GM20431 (cell line): ENCODE results near the gene PITX2.

Source experiments
- in situ Hi-C: fragments of 300-500 bp; cut with MseI, MboI; formaldehyde crosslinking; loops from one replicate; pipeline ENCODE4 v1.15.0; 2020; ENCODE audit warnings: low sequenced_read_pairs; ENCODE audit not compliant: unreplicated experiment

The PITX2 gene

DNA sequence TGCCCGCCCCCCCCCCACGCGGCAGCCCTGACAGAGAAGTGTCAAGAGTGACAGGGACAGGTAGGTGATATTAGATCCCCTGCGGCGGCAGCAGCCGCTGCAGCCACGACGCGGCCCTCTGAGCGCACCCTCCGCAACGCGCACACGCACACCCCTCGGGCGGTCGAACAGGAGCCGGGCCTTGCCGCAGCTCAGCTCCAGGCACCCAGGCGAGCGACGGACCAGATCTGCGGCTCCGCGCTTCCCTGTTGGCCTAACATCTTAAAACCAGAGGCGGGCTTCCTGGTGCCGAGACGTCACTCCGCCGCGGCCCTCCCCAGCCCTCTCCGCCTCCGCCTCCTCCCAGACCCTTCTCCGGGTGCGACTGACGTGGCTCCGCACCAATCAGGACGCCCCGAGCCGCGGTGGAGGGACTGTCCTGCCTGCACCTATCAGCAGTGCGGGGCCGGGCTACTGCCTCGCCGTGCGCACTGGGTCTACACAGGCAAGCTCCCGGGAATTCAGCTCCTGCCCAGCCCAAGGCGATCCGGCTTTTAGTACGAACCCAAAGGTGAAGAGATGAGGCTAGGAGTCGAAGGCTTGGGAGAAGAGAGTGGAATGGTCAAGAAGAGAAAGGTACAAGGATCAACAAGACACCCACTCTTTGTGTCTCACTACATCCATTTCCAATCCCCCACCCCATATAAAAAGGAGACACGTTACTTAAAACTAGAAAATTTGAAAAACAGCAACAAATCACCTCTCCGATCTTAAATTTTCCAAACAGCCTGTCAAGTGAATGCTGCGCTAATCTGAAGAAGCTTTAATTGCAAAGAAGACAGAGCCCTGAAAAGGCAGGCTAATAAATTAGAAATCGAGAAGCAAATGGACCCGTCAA lies at the start of gene PITX2:
PITX2 (minus strand) TSS at position 237 of the 877 bp plus-strand sequence. CDS start 617 bp downstream, outside the sequence.
- in situ Hi-C loops = no loop called here

DNA sequence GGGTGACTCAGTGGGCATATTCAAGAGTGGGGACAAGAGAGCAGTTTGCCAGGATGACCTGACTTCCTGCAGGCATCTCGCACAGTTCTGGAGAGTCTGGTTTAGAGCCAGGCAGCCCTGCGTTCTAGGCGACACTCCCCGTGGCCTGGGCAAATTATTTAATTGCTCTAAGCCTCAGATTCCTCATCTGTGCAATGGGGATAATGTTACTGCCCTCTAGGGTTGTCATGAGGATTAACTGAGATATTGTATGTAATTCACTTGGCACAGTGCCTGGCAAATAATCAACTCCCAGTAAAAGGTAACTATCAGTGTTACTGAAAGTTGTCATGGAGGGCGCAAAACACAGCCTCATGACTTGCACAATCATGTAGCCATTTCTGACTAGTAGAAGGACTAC lies 48.8 kb upstream of the PITX2 start:
- in situ Hi-C loops = no loop called here

DNA sequence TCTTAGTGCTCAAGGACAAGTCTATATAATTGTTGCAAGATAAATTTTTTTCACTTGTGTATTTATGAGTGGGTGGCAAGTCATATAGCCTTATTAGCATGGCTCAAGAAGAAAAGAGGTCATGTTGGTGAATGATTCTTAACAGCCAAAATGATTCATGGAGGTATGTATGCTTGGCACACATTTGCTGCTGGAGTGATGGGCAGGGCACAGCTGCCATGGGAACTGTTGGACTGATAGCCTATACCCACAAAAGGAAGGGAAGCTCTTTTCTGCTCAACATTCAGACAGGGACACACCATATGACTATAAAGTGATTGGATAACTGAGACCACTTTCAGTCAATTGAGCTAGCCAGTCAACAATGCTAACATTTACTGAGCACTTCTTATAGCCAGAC lies 46.8 kb upstream of the PITX2 start:
- in situ Hi-C loops = no loop called here

DNA sequence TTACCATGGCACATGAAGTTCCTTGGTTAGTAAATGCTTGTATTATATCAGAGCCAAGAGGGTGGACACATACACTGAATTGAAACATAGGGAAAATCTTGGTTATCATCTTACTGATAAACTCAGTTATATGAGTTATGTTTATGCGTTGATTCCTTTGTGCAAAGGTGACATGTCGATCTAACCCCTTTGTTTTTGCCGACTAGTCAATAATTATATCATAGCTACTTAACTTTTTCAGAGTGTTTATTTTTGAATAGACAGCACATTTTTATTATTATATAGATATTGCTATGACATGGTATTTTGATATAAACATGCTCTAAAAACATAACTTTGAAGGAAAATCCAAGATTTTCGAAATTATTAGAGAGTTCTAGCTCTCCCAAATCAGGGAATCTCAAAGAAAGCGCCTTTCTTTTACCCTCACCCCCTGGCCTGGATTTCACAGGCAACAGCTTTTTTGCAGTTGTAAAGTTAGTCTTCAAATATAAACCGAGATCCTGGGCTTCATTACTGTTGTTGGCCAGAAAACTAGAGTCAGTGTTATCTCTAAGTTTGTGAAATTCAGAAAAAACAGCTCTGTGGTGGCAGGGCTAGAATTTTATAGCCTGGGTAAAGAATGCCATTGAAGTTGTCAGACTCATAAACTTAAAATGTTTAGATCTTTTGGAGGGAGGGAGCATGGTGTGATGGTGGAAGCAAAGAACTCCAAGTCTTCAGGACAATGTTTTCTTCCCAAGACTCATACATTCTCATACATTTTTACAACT lies 45.8 kb upstream of the PITX2 start:
- in situ Hi-C loops = no loop called here

DNA sequence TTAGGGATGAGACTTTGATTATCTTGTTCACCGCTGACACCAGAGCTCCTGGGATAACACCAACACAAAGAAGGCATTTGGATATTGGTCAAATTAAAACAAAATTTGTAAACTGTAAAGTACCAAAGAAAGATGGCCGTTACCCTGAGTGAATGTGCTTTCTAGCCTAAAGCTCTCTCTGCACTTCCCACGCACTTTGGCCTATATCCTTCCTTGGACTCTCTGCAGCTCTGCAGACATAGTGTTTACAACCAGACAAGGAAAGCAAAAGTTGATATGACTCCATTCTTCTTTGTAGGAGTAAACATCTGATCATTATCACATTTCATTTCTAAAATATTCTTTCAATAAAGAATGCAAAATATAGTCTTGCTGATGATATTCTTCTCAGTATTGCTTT lies 44.8 kb upstream of the PITX2 start:
- in situ Hi-C loops = no loop called here

DNA sequence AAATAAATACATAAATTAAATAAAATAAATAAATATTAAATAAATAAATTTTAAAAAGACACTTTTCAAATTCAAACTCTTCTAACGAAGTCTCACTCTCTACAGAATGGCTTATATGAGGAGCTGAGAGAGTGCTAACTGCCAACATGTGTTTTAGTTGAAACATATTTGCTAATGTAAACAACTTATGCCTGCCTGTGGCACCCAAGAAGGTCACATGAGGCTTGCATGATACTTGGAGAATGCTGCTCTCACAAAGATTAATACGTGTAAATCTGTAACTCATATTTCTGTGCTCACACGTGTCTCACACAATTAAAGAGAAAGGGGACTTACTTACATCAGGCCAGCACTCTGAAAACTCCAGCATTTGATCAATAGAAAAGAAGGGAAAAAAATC lies 43.2 kb upstream of the PITX2 start:
- in situ Hi-C loops = no loop called here

DNA sequence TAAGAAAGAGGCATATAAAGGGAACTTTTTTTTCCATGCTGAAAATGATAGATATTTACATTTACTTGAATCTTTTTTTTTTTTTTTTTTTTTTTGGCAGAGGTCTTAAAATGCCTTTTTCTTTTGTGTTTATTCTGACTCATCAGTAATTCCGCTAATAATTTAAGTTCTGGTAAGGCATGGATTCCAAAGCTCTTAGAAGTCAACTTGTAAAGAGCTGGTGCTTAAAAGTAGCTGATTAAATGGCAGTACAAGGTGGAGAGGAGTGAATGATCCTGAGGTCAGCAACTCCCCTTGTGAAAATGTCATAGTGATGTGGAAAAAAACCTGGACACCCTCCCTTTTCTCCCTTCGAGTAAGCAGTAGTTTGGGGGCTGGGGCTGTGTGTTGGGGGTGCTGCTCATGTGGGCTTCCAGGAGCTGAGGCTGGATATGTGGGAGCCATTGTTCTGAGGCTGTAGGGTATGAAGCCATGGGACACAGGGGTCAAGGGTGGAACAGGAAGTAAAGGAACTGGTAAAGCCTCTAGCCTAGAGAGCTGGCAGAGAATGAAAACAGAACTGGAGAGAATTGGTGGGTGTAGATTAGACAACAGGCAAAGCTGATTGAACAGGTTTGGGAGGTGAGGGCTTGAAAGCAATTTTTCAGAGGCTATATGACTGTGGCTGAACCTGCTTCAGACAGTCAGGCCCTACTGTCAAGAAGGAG lies 41.0 kb upstream of the PITX2 start:
- in situ Hi-C loops = no loop called here

DNA sequence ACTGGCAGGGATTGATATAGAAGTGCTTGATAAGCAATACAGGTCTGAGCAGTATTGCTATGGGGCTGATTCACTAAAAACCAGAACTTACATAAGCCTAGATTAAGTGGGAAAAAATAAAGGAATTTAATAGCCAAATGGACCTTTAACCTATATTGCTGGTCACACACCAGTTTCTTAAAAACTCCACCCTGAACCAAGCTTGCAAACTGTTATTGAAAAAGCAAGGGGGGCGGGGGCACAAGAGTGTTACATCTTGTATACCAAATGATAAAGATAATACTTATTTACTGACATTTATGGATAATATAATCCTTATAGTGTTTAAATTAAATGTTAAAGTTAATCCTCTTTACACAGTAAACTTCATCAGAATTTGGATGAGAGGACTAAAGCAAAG lies 40.3 kb upstream of the PITX2 start:
- in situ Hi-C loops = no loop called here

DNA sequence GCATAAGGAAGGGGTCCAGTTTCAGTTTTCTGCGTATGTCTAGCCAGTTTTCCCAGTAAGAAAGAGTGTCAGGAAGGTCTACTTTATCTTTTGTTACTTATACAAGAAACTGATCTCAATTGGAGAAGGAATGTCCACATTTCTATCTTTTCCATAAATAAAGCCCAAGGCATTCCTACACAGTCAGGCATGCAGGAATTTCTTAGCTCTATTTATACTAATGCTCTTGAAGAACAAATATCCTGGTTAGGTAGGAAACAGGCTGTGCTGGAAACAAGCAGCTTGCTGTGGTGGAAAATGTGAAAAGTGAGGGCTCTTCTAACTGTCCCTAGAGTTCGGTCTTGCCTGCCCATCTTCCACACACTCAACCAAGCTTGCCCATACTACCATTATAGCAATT lies 37.9 kb upstream of the PITX2 start:
- in situ Hi-C loops = no loop called here

DNA sequence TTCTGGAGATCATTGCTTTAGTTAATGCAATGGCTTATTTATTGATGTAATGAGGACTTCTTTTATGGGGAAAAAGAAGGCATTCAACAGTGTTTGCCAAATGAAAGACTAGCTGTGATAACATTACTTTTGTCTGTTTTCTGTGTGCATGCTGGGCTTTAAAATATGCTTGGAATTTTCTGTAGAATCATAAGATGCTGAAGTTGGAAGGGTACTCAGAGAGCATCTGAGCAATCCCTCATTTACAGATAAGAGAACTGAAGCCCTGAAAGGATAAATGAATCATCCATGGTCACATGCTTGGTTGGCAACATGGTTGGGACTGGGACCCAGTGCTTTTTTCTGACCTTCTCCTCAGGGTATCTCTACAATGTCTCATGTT lies 31.4 kb upstream of the PITX2 start:
- in situ Hi-C loops = no loop called here

DNA sequence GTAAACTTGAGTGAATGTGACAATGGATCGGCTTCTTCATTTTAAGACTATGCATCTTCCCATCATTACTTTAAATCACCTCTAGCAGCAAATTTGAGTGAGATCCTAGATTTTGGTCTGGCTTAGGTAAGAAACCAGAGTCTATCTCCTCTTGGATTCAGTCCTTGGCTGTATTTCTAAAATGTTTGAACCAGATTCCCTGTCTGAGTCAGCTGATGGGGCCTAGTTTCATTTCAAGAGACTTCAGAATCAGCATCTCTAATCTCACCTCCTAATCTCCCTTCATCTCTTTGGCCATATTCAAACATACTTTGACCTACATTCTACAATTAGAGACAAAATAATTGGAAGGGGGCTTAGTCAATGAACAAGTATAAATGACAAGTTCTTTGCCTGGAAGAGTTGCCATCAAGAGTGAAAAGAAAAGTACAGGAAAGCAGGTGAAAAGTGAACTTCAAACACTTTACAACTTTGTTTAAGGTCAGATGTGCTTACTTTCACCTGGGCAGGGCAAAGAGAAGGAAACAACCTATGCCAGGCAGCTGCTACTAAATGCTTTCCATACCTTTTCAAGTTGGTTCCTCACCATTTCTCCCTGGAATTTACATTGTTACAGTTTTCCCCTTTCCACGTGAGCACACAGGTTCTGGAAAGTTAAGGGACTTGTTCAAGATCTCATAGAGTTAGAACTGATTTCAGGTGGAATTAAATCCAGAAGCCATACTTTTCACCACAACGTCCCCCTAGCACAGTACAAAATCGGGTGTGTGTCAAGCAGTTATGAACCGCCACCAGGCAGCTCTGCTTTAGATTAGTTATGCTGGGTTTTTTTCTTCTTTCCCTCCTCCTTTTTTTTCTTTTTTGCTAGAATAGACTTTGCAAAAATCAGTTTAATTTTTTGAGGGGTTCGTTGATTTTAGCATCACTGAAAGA lies 30.7 kb upstream of the PITX2 start:
- in situ Hi-C loops = no loop called here

DNA sequence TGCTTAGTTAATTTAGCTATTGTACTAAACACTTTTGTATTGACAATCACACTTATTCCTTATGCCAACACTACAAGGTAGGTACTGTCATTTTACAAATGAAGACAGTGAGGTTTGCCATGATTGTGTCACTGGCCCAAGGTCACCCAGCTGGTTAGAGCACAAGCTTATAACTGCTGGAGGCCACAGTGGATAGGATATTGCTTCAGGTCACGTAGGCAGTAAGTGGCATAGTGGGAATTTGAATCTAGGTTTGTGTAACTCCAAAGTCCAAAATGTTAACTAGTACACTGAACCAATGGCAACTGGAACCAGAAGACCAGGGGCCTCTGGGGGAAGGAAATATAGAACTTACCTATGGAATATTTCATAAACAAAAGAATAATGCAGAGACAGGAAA lies 21.1 kb upstream of the PITX2 start:
- in situ Hi-C loops = loop anchor here (25.0 kb wide), 2 partner anchors 318 to 1393 kb away; no protein-coding TSS in a partner anchor

DNA sequence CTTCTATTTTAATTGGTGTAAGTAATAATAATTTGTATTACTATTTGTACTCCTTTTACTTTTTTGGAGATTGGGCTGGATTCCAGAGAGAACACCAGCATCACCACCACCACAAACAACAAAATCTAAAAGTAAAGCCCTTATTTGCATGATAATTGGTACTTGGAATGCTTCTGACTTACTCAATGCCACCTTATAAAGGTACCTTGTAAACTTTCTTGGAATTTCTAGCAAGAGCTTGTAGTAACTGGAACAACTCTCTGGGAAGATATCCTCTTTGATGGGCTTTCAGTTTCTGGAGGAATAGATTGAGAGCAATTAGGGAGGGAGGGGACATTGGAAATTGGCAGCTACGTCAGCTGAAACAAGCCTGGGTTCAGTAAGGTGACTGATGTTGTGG lies 20.2 kb upstream of the PITX2 start:
- in situ Hi-C loops = loop anchor here (25.0 kb wide), 2 partner anchors 319 to 1394 kb away; no protein-coding TSS in a partner anchor

DNA sequence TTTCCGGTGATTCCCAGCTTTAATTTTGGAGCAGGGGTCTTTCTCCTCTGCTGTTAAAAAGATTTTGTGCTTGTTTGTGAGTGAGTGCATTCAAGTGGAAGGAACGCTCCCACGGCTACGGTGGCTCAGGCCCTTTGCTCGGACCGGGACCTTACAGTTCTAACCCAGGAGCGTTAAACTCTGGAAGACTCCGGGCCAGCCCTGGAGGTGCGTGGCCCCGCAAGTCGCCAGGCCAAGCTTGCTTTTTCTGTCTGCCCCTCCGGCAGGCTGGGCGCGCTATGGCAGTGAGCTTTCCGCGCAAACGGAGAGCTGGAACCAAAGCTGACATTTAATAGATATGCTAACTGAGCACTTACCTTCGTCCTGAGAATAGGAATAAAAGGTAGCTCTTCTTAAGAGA lies 18.3 kb upstream of the PITX2 start:
- in situ Hi-C loops = loop anchor here (25.0 kb wide), 2 partner anchors 321 to 1396 kb away; no protein-coding TSS in a partner anchor

DNA sequence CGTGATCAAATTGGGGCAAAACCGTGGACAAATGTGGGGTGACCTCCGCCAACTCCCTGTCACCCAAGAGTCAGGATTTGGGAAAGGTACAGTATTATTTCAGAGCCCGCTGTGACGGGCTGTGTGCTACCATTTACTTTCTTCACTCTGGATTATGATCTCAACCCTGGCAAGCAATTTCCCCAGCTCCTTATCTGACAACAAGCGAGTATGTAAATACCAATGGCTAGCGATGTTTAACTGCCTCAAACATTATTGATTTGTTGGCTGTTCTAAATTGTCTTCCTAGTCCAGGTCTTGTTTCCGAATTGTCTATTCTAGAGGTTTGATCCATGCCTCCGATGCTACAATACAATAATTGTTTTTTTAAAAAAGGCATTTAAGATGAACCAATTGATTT lies 17.7 kb upstream of the PITX2 start:
- in situ Hi-C loops = loop anchor here (25.0 kb wide), 2 partner anchors 322 to 1397 kb away; no protein-coding TSS in a partner anchor

DNA sequence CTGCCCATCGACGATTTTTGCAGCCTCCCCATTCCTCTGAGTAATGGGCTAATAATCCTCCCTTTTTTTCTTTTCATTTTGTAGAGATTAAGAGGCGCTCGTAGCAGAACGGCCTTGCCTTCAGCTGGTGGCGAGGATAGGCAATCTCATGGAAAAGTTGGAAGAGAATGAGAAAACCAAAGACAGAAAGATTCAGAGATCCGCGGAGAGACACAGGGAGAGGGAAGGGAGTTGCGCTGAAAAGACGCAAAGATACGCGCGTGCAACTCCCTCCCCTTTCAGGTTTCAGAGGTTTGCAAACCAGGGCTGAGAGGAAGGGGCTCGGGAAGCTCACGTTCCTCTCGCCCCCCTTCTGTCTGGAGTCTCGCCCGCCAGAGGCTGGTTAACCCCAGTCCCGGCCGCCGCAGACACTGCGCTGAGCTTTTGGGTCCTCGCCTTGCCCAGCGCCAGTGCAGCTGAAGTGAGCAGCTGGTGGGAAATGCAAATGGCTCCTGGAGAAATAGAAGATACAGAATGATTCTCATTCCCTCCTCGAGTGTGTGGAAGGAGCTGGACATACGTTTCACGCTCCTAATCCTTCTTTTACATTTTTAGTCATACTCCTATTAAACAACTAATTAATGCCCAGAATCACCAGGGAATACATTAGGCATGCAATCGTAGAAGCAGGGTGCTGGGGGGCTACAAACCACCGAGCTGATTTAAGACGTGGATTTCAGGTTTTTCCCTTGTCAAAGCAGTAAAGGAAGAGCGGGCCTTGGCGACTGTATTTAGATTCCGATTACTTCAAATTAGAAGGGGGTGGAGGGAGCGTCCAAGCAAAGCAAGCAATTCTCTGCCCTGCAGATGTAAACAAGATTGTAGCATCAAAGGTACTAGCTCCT lies 16.6 kb upstream of the PITX2 start:
- in situ Hi-C loops = loop anchor here (25.0 kb wide), 2 partner anchors 323 to 1398 kb away; no protein-coding TSS in a partner anchor

DNA sequence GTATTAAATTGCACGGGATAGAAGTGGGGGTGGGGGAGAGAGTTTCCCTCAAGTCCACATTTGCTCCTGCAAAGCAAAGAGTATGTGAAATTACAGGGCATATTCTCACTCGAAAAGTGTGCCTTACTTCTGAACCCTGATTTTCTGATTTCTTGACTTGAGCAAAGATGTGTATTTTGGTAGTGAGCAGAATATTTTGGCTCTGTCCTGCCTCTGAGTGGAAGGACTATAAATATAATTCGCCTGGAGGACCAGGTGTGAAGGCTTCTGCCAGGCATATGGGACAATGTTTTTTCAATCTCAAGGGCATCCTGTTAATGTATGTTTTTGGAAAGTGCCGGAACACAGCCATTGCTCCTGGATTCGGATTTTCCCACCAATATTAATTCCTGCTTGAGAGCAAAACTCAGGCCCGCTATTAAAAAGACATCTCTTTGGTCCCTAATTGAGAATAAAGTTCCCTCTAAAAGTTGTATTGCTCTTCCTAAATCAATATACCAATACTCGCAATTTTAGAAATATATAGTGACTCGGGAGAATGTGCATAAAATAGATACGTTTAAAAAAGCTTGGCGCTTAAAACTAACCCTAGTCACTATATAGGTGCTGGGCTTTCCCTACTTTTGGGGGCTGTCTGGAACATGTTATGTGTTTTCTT lies 15.3 kb upstream of the PITX2 start:
- in situ Hi-C loops = loop anchor here (25.0 kb wide), 2 partner anchors 324 to 1399 kb away; no protein-coding TSS in a partner anchor
